SK-N-SH (cell line): ENCODE results near the gene FBXO7. TPM values are rescaled to one million over a fixed set of nuclear protein-coding genes. Genes with fewer than 3 reads are reported as not detected.
A peak's percentile ranks its signal among the peaks of the same experiment; 100 is the strongest.

Experiments used
- CTCF ChIA-PET: fragments of 300-600, 350-600 bp; formaldehyde crosslinking; extraction: SDS; loops from one replicate; lab custom pipeline; 2021; lab: Yijun Ruan, JAX
- POLR2A ChIA-PET: fragments of 350-600 bp; sonication (Branson Sonifier 250); formaldehyde crosslinking; extraction: SDS; loops from one replicate; lab custom pipeline; 2020; ENCODE audit warnings: antibody characterized with exemption, inconsistent platforms; lab: Yijun Ruan, JAX
- DNase-seq: peaks from one replicate; pipeline ENCODE4 v3.0.0; 2012
- H2AFZ ChIP-seq: fragments of 200-600 bp; sonication (generic); 2 replicates; pipeline ENCODE4 v1.8.1; 2016; ENCODE audit warnings: antibody characterized with exemption, mild to moderate bottlenecking, low read depth
- H3F3A ChIP-seq: fragments of 200-600 bp; sonication (generic); replicated peaks from 2 replicates; pipeline ENCODE3; 2016; ENCODE audit warnings: antibody characterized with exemption, mild to moderate bottlenecking; ENCODE audit not compliant: insufficient read depth
- H3K27ac ChIP-seq, 2 experiments: fragments of 200-500 bp in 1 of 2; fragments of 200-600 bp in 1 of 2; sonication (Bioruptor generic) in 1 of 2; sonication (generic), shearing (Covaris generic) in 1 of 2; 2 replicates each; pipeline versions ENCODE4 v1.5.1 to v1.6.1; 2014 to 2016; ENCODE audit warnings: low read depth in 2 of 2, inconsistent platforms in 1 of 2, low read length in 1 of 2, mild to moderate bottlenecking in 1 of 2, mixed read lengths in 1 of 2
- H3K27me3 ChIP-seq: fragments of 200-600 bp; sonication (generic), shearing (Covaris generic); 2 replicates; pipeline ENCODE4 v1.6.1; 2016; ENCODE audit warnings: mixed run types; ENCODE audit not compliant: insufficient read depth
- H3K36me3 ChIP-seq, 2 experiments: fragments of 200-500 bp in 1 of 2; fragments of 200-600 bp in 1 of 2; sonication (Bioruptor generic) in 1 of 2; sonication (generic) in 1 of 2; replicated peaks in 1 of 2; 2 replicates each; pipeline versions ENCODE3 to v1.5.1; 2014 to 2016; ENCODE audit warnings: low read length in 1 of 2, mild to moderate bottlenecking in 1 of 2; ENCODE audit not compliant: insufficient read depth in 2 of 2, control insufficient read depth in 1 of 2
- H3K4me1 ChIP-seq, 2 experiments: fragments of 200-500 bp in 1 of 2; fragments of 200-600 bp in 1 of 2; sonication (Bioruptor generic) in 1 of 2; sonication (generic), shearing (Covaris generic) in 1 of 2; 2 replicates each; pipeline versions ENCODE4 v1.5.1 to v1.6.1; 2014 to 2016; ENCODE audit warnings: low read depth in 1 of 2, low read length in 1 of 2, mixed run types in 1 of 2; ENCODE audit not compliant: insufficient read depth in 2 of 2, control insufficient read depth in 1 of 2
- H3K4me2 ChIP-seq: fragments of 200-600 bp; sonication (generic), shearing (Covaris generic); 2 replicates; pipeline ENCODE4 v1.6.1; 2017; ENCODE audit warnings: mixed run types
- H3K4me3 ChIP-seq, 2 experiments: fragments of 200-500 bp in 1 of 2; fragments of 200-600 bp in 1 of 2; sonication (Bioruptor generic) in 1 of 2; sonication (generic), shearing (Covaris generic) in 1 of 2; 2 replicates each; pipeline versions ENCODE4 v1.5.1 to v1.8.1; 2014 to 2016; ENCODE audit warnings: low read depth in 2 of 2, inconsistent platforms in 1 of 2, low read length in 1 of 2, mild to moderate bottlenecking in 1 of 2, mixed read lengths in 1 of 2, moderate library complexity in 1 of 2
- H3K79me2 ChIP-seq: fragments of 200-600 bp; sonication (generic); 2 replicates; pipeline ENCODE4 v1.8.1; 2017; ENCODE audit warnings: mild to moderate bottlenecking; ENCODE audit not compliant: insufficient read depth
- H3K9ac ChIP-seq: fragments of 200-600 bp; sonication (generic); 2 replicates; pipeline ENCODE4 v1.6.1; 2017; ENCODE audit warnings: mixed run types
- H3K9me2 ChIP-seq: fragments of 200-600 bp; sonication (generic); 2 replicates; pipeline ENCODE4 v1.6.1; 2017; ENCODE audit warnings: mixed run types
- H3K9me3 ChIP-seq: fragments of 200-600 bp; sonication (generic); 2 replicates; pipeline ENCODE4 v1.6.1; 2017; ENCODE audit warnings: mixed run types, mild to moderate bottlenecking, moderate library complexity
- H4K20me1 ChIP-seq: fragments of 200-600 bp; sonication (generic); 2 replicates; pipeline ENCODE4 v1.6.1; 2017; ENCODE audit warnings: mild to moderate bottlenecking, mixed run types; ENCODE audit not compliant: insufficient read depth
- CHD2 ChIP-seq: fragments of 150-350 bp; IDR thresholded peaks from 2 replicates; pipeline ENCODE4 v1.6.1; 2018; ENCODE audit warnings: low read length; ENCODE audit not compliant: partially characterized antibody
- CTCF ChIP-seq: fragments of 200-600 bp; sonication (generic); IDR thresholded peaks from 2 replicates; pipeline ENCODE4 v1.6.1; 2017; ENCODE audit warnings: antibody characterized with exemption, mild to moderate bottlenecking, moderate library complexity
- EP300 ChIP-seq, 2 experiments: IDR thresholded peaks; 2 replicates each; pipeline versions ENCODE4 v1.4.0 to v1.6.1; 2012; ENCODE audit warnings: borderline replicate concordance in 1 of 2, low read depth in 1 of 2, low read length in 1 of 2
- FOXM1 ChIP-seq: IDR thresholded peaks from 2 replicates; pipeline ENCODE4 v1.4.0; 2012; ENCODE audit warnings: low read depth, mild to moderate bottlenecking
- GABPA ChIP-seq: IDR thresholded peaks from 2 replicates; pipeline ENCODE4 v1.4.0; 2012; ENCODE audit warnings: low read depth, mild to moderate bottlenecking
- IRF3 ChIP-seq: fragments of 150-350 bp; IDR thresholded peaks from 2 replicates; pipeline ENCODE4 v1.6.1; 2016; ENCODE audit warnings: mild to moderate bottlenecking, low read depth, low read length
- JUND ChIP-seq: IDR thresholded peaks from 2 replicates; pipeline ENCODE4 v1.4.0; 2012
- MXI1 ChIP-seq: IDR thresholded peaks from 2 replicates; pipeline ENCODE4 v1.6.1; 2012; ENCODE audit warnings: mild to moderate bottlenecking, low read depth, low read length, improper control_type of control experiment
- POLR2AphosphoS5 ChIP-seq: IDR thresholded peaks from 2 replicates; pipeline ENCODE4 v1.6.1; 2012; ENCODE audit warnings: low read depth, low read length
- RAD21 ChIP-seq: IDR thresholded peaks from 2 replicates; pipeline ENCODE4 v1.6.1; 2012; ENCODE audit warnings: mild to moderate bottlenecking, low read length
- RCOR1 ChIP-seq: fragments of 150-350 bp; IDR thresholded peaks from 2 replicates; pipeline ENCODE4 v1.6.1; 2017; ENCODE audit warnings: antibody characterized with exemption, low read length
- SMC3 ChIP-seq: IDR thresholded peaks from 2 replicates; pipeline ENCODE4 v1.6.1; 2012; ENCODE audit warnings: low read depth, low read length, improper control_type of control experiment
- TCF12 ChIP-seq: IDR thresholded peaks from 2 replicates; pipeline ENCODE4 v1.4.0; 2012
- TEAD4 ChIP-seq: IDR thresholded peaks from 2 replicates; pipeline ENCODE4 v1.4.0; 2012; ENCODE audit warnings: mild to moderate bottlenecking, borderline replicate concordance; ENCODE audit not compliant: insufficient read depth
- USF1 ChIP-seq: IDR thresholded peaks from 2 replicates; pipeline ENCODE4 v1.4.0; 2012; ENCODE audit warnings: low read depth, borderline replicate concordance
- USF2 ChIP-seq: fragments of 150-350 bp; IDR thresholded peaks from 2 replicates; pipeline ENCODE4 v1.6.1; 2017; ENCODE audit warnings: antibody characterized with exemption, low read length, low read depth, borderline replicate concordance
- WGBS: methylation state at CpG from one replicate; pipeline ENCODE4 v1.1.6; 2017; ENCODE audit warnings: low lambda C conversion rate; 5-methylcytosine and 5-hydroxymethylcytosine counted together
- polyA plus RNA-seq, 3 experiments: library from polyadenylated mRNA; depleted of rRNA; stranded (reverse); fragments of >200 nt; gene quantifications; 2 replicates each; pipeline ENCODE4 v1.2.3, GENCODE V29; 2012

FBXO7 gene
- polyA plus RNA-seq, 1 of the 3 experiments (the other 2 are of a cell fraction) = 77.3 TPM

- no peak overlapping the region for H3K9ac ChIP-seq
- no peaks in the 10 kb centered on the region for H3K79me2 ChIP-seq
- no peak overlapping the region for H2AFZ ChIP-seq
- H3K36me3 ChIP-seq = no peaks in the 10 kb centered on the region
- H3K27ac ChIP-seq = no peak overlapping the region
- no peaks in the 10 kb centered on the region for H4K20me1 ChIP-seq
- no peaks in the 10 kb centered on the region for H3K27me3 ChIP-seq
- WGBS = 71% methylated on average over 5 of the region's 9 CpGs
- no peaks in the 10 kb centered on the region for H3K9me2 ChIP-seq
- no peak overlapping the region for H3K4me3 ChIP-seq
- no peaks in the 10 kb centered on the region for H3K9me3 ChIP-seq
- no peak for DNase-seq
- ChIA-PET POLR2A (no interaction called here), CTCF (interaction anchor here (0.6 to 13.9 kb wide), 63 partner anchors 9 to 681 kb away, joined by 3 to 241 read pairs (median 5); partner anchors contain the start of genes FBXO7 and SYN3)
- peaks cover 10 to 14% of the 10 kb centered on the region in 2 experiments; a peak in 3 of 4 replicates for H3K4me1 ChIP-seq
- no peak overlapping the region for H3K4me2 ChIP-seq
- TF ChIP-seq RCOR1 (no peak), USF1 (no peak), EP300 (IDR thresholded peaks at IDR 0.05; ENCODE audit: borderline replicate concordance in 1 of 2, low read depth in 1 of 2, low read length in 1 of 2) (no peak), SMC3 (no peak), POLR2AphosphoS5 (no peak), CTCF (no peak)
- no peaks in the 10 kb centered on the region for H3F3A ChIP-seq
These were observed 53.7 kb downstream of the FBXO7 start for GRCh38 chr22:32528316-32528715.

GRCh38 chr22:32528984-32529982 lies 54.7 kb downstream of the FBXO7 start:
- WGBS = 67% methylated on average over 18 of the region's 29 CpGs
- ChIA-PET POLR2A (interaction anchor here (0.9 to 1.3 kb wide), 2 partner anchors 10 to 457 kb away, joined by 3 read pairs; no protein-coding TSS in a partner anchor), CTCF (interaction anchor here (0.6 to 13.9 kb wide), 88 partner anchors 8 to 682 kb away, joined by 3 to 241 read pairs (median 5); partner anchors contain the start of genes FBXO7, SYN3 and TIMP3)
- no peaks in the 10 kb centered on the region for H3K9me2 ChIP-seq
- no peak overlapping the region for H3K9ac ChIP-seq
- H3K4me1 ChIP-seq = peaks cover 10 to 14% of the 10 kb centered on the region in 2 experiments; a peak in 3 of 4 replicates
- peak; percentile 90 for DNase-seq
- no peaks in the 10 kb centered on the region for H3K36me3 ChIP-seq
- no peak overlapping the region for H3K4me2 ChIP-seq
- no peak overlapping the region for H3K27ac ChIP-seq
- no peak overlapping the region for H3K4me3 ChIP-seq
- no peaks in the 10 kb centered on the region for H3K27me3 ChIP-seq
- no peaks in the 10 kb centered on the region for H3K9me3 ChIP-seq
- H3K79me2 ChIP-seq = no peaks in the 10 kb centered on the region
- H4K20me1 ChIP-seq = no peaks in the 10 kb centered on the region
- no peak overlapping the region for H2AFZ ChIP-seq
- no peaks in the 10 kb centered on the region for H3F3A ChIP-seq
- TF ChIP-seq GABPA = no peak
- no peak for TF ChIP-seq MXI1
- no peak for TF ChIP-seq JUND
- TF ChIP-seq USF1 = no peak
- no peak for TF ChIP-seq FOXM1
- TF ChIP-seq SMC3 = peak; percentile 97
- TF ChIP-seq IRF3 = no peak
- no peak for TF ChIP-seq TEAD4
- no peak for TF ChIP-seq CHD2
- TF ChIP-seq CTCF = peak; percentile 86
- no peak for TF ChIP-seq USF2
- TF ChIP-seq RAD21 = peak; percentile 97
- TF ChIP-seq TCF12 = no peak
